ENCODE data around the gene JPH4.

DNA sequence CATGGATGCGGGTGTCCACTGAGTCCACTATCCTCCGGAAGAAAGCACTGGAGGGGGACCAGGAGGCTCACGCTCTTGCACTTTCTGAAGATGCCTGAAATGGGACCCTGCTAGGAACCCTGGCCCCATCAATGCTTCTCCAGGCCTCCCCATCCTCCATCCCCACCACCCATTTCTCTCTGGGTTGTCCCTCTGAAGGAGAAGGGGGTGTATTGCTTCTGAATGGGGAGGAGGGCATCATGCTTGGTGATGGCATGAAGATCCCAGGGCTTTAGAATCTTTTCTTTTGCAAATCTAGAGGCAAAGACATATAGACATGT lies 681 bp upstream of the JPH4 start:
- TF ChIP-seq CEBPB (IDR thresholded peaks at IDR 0.05; ENCODE audit: low read depth, low read length) (no peak), POLR2A (IDR thresholded peaks at IDR 0.05; ENCODE audit: control extremely low read depth in 1 of 2, low read depth in 2 of 2, low read length in 2 of 2) (no peak), POLR2AphosphoS5 (IDR thresholded peaks at IDR 0.05; ENCODE audit: low read depth, low read length) (no peak)

Data from H1 (cell line).